ENCODE results near the gene PIK3R4.

Gene PIK3R4

GRCh38 chr3:130748467-130748861 lies 1.8 kb upstream of the PIK3R4 start:
- DNase-seq (ENCODE audit: low read depth), result no peak
- TF ChIP-seq CTCF (IDR thresholded peaks at IDR 0.05; ENCODE audit: low read length, missing control alignments), result no peak
- H3K4me3 ChIP-seq (replicated peaks; ENCODE audit: low read depth, low read length), result peak overlapping the region; percentile 55

- no peak for DNase-seq (ENCODE audit: low read depth)
- H3K4me3 ChIP-seq (replicated peaks; ENCODE audit: low read depth, low read length), result no peak overlapping the region
- TF ChIP-seq CTCF (IDR thresholded peaks at IDR 0.05; ENCODE audit: low read length, missing control alignments), result no peak
Observed at GRCh38 chr3:130743354-130743753, 3.3 kb downstream of the PIK3R4 start.

- TF ChIP-seq CTCF (IDR thresholded peaks at IDR 0.05; ENCODE audit: low read length, missing control alignments), result no peak
- no peak for DNase-seq (ENCODE audit: low read depth)
- no peak overlapping the region for H3K4me3 ChIP-seq (replicated peaks; ENCODE audit: low read depth, low read length)
Observed at GRCh38 chr3:130741946-130742610, 4.6 kb downstream of the PIK3R4 start.

- TF ChIP-seq CTCF (IDR thresholded peaks at IDR 0.05; ENCODE audit: low read length, missing control alignments), result no peak
- H3K4me3 ChIP-seq (replicated peaks; ENCODE audit: low read depth, low read length), result no peak overlapping the region
- DNase-seq (ENCODE audit: low read depth), result no peak
Observed at GRCh38 chr3:130739848-130740247, 6.8 kb downstream of the PIK3R4 start.

- H3K4me3 ChIP-seq (replicated peaks; ENCODE audit: low read depth, low read length), result no peak overlapping the region
- no peak for DNase-seq (ENCODE audit: low read depth)
- no peak for TF ChIP-seq CTCF (IDR thresholded peaks at IDR 0.05; ENCODE audit: low read length, missing control alignments)
Observed at GRCh38 chr3:130738241-130738640, 8.4 kb downstream of the PIK3R4 start.

- H3K4me3 ChIP-seq (replicated peaks; ENCODE audit: low read depth, low read length), result no peak overlapping the region
- no peak for TF ChIP-seq CTCF (IDR thresholded peaks at IDR 0.05; ENCODE audit: low read length, missing control alignments)
- no peak for DNase-seq (ENCODE audit: low read depth)
Observed at GRCh38 chr3:130737622-130738021, 9.0 kb downstream of the PIK3R4 start.

GRCh38 chr3:130733236-130733875 lies 13.3 kb downstream of the PIK3R4 start:
- DNase-seq (ENCODE audit: low read depth), result peak; percentile 36
- TF ChIP-seq CTCF (IDR thresholded peaks at IDR 0.05; ENCODE audit: low read length, missing control alignments), result no peak
- H3K4me3 ChIP-seq (replicated peaks; ENCODE audit: low read depth, low read length), result no peak overlapping the region

All from fibroblast of pulmonary artery (primary cell).